Activated naive CD4-positive, alpha-beta T cell treated with anti-CD3 and anti-CD28 coated beads for 36 hours (primary cell): ENCODE measurements around the gene RBFOX1. TPM values are rescaled to one million over a fixed set of nuclear protein-coding genes. Genes with fewer than 3 reads are reported as not detected.

Source experiments
- CTCF ChIA-PET: fragments of 350-600 bp; sonication (Branson Sonifier 250); formaldehyde crosslinking; loops from one replicate; lab custom pipeline; 2021; ENCODE audit warnings: antibody characterized with exemption; lab: Charles Lee
- DNase-seq: peaks from one replicate; pipeline ENCODE4 v3.0.0-alpha.2; 2020
- H3K27ac Mint-ChIP-seq: one replicate; pipeline ENCODE4 v1.8.0; 2021; ENCODE audit warnings: mild to moderate bottlenecking, mixed read lengths
- H3K27me3 Mint-ChIP-seq: one replicate; pipeline ENCODE4 v1.8.0; 2021; ENCODE audit warnings: low read depth, mixed read lengths
- H3K36me3 Mint-ChIP-seq: one replicate; pipeline ENCODE4 v1.8.0; 2021; ENCODE audit warnings: low read depth, mixed read lengths
- H3K4me1 Mint-ChIP-seq: one replicate; pipeline ENCODE4 v1.8.0; 2021; ENCODE audit warnings: low read depth, mixed read lengths
- H3K4me3 Mint-ChIP-seq: one replicate; pipeline ENCODE4 v1.8.0; 2021; ENCODE audit warnings: mild to moderate bottlenecking, moderate library complexity, mixed read lengths
- H3K9me3 Mint-ChIP-seq: one replicate; pipeline ENCODE4 v1.8.0; 2021; ENCODE audit warnings: mixed read lengths
- intact Hi-C: fragments of 100-400 bp; cut with micrococcal nuclease; formaldehyde crosslinking; loops from one replicate; pipeline ENCODE4 v1.15.1; 2023
- total RNA-seq, 2 experiments: library from RNA; stranded (reverse); gene quantifications; one replicate each; pipeline ENCODE4 v1.2.3, GENCODE V29; 2021

Gene RBFOX1
- total RNA-seq, 2 experiments from 2014 or later, result not detected

- no peaks in the 10 kb centered on the region for H3K27me3 Mint-ChIP-seq
Observed at GRCh38 chr16:7506363-7506762, 173.7 kb downstream of the RBFOX1 start.

GRCh38 chr16:7508656-7509055 is 176.0 kb downstream of the RBFOX1 start:
- Mint-ChIP-seq H3K4me3 (no peak overlapping the region), H3K27ac (no peak overlapping the region), H3K4me1 (no peaks in the 10 kb centered on the region), H3K9me3 (peaks cover 8% of the 10 kb centered on the region), H3K27me3 (no peaks in the 10 kb centered on the region), H3K36me3 (no peaks in the 10 kb centered on the region)
- intact Hi-C loops, result no loop called here
- no peak for DNase-seq
- CTCF ChIA-PET, result no interaction called here

More at GRCh38 chr16:7506363-7506762, 173.7 kb downstream of the RBFOX1 start:
- Mint-ChIP-seq H3K27ac (no peak overlapping the region), H3K9me3 (peaks cover 7% of the 10 kb centered on the region), H3K4me1 (no peaks in the 10 kb centered on the region), H3K4me3 (no peak overlapping the region), H3K36me3 (no peaks in the 10 kb centered on the region)
- intact Hi-C loops, result no loop called here
- no peak for DNase-seq
- CTCF ChIA-PET, result no interaction called here

DNA sequence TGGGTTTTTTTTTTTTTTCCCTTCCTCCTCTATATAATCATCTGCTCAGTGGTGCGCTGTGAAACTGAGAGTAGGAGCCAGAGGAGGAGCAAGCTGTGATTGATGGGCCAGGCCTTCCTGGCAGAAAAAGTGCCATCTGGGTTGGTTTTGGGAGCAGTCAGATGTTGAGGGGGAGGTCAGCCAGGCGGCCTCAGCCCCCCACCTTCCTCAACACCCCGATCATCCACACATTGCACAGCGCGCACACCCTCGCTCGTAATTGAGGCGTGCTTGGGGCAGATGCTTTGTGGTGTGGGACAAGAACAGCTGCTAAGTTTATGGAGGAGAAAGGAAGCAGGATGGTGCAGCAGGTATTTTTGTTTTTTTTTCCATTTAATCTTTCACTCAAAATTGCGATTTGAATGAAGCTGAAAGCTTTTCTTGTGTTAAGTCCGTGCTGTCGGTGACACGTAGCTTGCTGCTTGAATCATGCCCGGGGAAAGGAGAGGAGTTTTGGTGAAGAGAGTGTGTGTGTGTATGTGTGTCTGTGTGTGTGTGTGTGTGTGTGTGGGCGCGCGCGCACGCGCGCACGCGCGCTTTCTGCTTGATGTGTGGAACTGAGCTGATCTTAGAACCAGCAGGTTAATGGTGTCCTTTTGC is 177.4 kb downstream of the RBFOX1 start:
- H3K27me3 Mint-ChIP-seq, result no peaks in the 10 kb centered on the region
- DNase-seq, result no peak
- H3K36me3 Mint-ChIP-seq, result no peaks in the 10 kb centered on the region
- no peak overlapping the region for H3K4me3 Mint-ChIP-seq
- intact Hi-C loops, result no loop called here
- H3K9me3 Mint-ChIP-seq, result peaks cover 11% of the 10 kb centered on the region
- no peaks in the 10 kb centered on the region for H3K4me1 Mint-ChIP-seq
- H3K27ac Mint-ChIP-seq, result no peak overlapping the region
- CTCF ChIA-PET, result interaction anchor here (0.6 kb wide), 1 partner anchor 15 kb away, joined by 3 read pairs; no protein-coding TSS in a partner anchor

DNA sequence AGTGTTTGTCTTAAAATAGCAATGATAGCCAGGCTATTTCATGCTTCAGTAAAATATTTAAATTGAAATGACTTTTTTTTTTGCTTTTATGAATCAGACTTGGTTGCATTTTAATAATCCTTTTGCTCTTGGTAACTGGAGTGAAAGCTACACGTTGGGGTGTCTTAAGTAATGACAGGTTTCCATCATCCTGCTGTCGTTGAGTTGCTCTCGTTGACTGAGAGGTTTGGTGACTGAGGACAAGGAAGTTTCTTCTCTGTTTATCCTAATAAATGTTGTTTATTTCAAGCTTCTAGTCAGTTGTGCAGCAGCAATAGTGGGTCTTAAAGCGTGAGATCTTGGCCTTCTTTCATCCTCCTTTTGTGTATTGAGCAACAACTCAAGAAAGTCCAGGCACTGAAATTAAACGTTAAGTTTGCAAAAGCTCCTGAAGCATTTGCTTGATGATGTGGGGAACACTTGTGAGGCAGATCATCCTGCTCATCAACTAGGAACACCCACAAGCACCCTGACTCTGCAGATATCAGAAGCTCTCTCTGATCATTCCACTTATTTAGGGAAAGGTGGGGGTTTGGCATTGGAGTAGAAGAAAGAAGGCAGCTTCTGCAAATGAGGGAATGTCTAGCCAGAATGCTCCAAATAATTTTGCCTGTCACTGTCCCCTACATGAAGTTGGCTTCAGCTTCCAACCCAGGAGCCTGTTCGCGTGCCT is 179.1 kb downstream of the RBFOX1 start:
- Mint-ChIP-seq H3K4me1 (no peaks in the 10 kb centered on the region), H3K27me3 (no peaks in the 10 kb centered on the region), H3K4me3 (no peak overlapping the region), H3K9me3 (peaks cover 11% of the 10 kb centered on the region), H3K27ac (no peak overlapping the region), H3K36me3 (no peaks in the 10 kb centered on the region)
- intact Hi-C loops, result no loop called here
- CTCF ChIA-PET, result no interaction called here
- DNase-seq, result no peak

GRCh38 chr16:7512503-7512902 is 179.9 kb downstream of the RBFOX1 start:
- no peak overlapping the region for H3K4me3 Mint-ChIP-seq
- DNase-seq, result no peak
- no peaks in the 10 kb centered on the region for H3K4me1 Mint-ChIP-seq
- H3K27me3 Mint-ChIP-seq, result no peaks in the 10 kb centered on the region
- CTCF ChIA-PET, result interaction anchor here (0.7 kb wide), 1 partner anchor 692 kb away, joined by 3 read pairs; no protein-coding TSS in a partner anchor
- intact Hi-C loops, result no loop called here
- peaks cover 15% of the 10 kb centered on the region for H3K9me3 Mint-ChIP-seq
- no peak overlapping the region for H3K27ac Mint-ChIP-seq
- no peaks in the 10 kb centered on the region for H3K36me3 Mint-ChIP-seq

GRCh38 chr16:7513429-7513828 is 180.8 kb downstream of the RBFOX1 start:
- no peaks in the 10 kb centered on the region for H3K4me1 Mint-ChIP-seq
- intact Hi-C loops, result no loop called here
- H3K27me3 Mint-ChIP-seq, result no peaks in the 10 kb centered on the region
- peak; percentile 14 for DNase-seq
- H3K36me3 Mint-ChIP-seq, result no peaks in the 10 kb centered on the region
- CTCF ChIA-PET, result no interaction called here
- no peak overlapping the region for H3K4me3 Mint-ChIP-seq
- H3K9me3 Mint-ChIP-seq, result peaks cover 15% of the 10 kb centered on the region
- no peak overlapping the region for H3K27ac Mint-ChIP-seq

DNA sequence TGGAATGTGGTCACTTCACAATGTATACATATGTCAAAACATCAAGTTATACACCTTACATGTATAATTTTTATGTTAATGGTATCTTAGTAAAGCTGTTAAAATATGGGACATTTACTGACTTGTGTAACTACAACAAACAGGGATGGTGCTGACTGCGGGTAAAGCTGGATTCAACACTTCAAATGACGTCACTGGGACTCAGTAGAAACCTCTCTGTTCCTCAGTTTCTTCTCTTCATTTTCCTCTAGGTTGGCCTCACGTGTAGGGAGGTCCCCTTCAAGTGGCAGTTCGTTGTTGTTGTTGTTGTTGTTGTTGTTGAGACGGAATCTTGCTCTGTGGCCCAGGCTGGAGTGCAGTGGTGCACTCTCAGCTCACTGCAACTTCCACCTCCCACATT is 182.9 kb downstream of the RBFOX1 start:
- no peaks in the 10 kb centered on the region for H3K4me1 Mint-ChIP-seq
- H3K9me3 Mint-ChIP-seq, result peaks cover 10% of the 10 kb centered on the region
- intact Hi-C loops, result no loop called here
- H3K4me3 Mint-ChIP-seq, result no peak overlapping the region
- DNase-seq, result no peak
- no peaks in the 10 kb centered on the region for H3K27me3 Mint-ChIP-seq
- CTCF ChIA-PET, result no interaction called here
- no peaks in the 10 kb centered on the region for H3K36me3 Mint-ChIP-seq
- no peak overlapping the region for H3K27ac Mint-ChIP-seq

DNA sequence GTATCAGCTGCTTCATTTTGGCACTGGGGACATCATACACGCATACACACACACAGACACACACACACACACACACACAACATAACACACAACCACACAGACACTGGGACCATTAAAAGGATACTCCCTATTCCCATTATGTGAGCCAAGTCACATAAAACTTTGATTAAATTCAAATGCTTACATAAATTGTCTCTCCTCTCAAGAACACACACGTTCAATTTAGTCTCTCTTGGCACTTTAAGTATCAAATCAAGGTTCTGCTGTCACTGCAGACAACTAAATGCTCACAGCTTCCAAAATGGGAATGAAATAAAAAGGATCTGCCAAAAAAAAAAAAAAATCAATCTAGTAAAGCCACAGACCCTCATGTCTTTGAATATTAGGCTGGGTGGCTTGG is 184.9 kb downstream of the RBFOX1 start:
- no peak for DNase-seq
- Mint-ChIP-seq H3K27me3 (no peaks in the 10 kb centered on the region), H3K36me3 (no peaks in the 10 kb centered on the region), H3K9me3 (peaks cover 8% of the 10 kb centered on the region), H3K4me3 (no peak overlapping the region), H3K27ac (no peak overlapping the region), H3K4me1 (no peaks in the 10 kb centered on the region)
- CTCF ChIA-PET, result interaction anchor here (0.6 kb wide), 1 partner anchor 1142 kb away, joined by 3 read pairs; no protein-coding TSS in a partner anchor
- intact Hi-C loops, result no loop called here

- peaks cover 8% of the 10 kb centered on the region for H3K9me3 Mint-ChIP-seq
- intact Hi-C loops, result no loop called here
- no peaks in the 10 kb centered on the region for H3K27me3 Mint-ChIP-seq
- H3K4me3 Mint-ChIP-seq, result no peak overlapping the region
- H3K4me1 Mint-ChIP-seq, result no peaks in the 10 kb centered on the region
- H3K36me3 Mint-ChIP-seq, result no peaks in the 10 kb centered on the region
- CTCF ChIA-PET, result interaction anchor here (0.6 kb wide), 1 partner anchor 1142 kb away, joined by 3 read pairs; no protein-coding TSS in a partner anchor
- no peak for DNase-seq
- H3K27ac Mint-ChIP-seq, result no peak overlapping the region
Observed at GRCh38 chr16:7518158-7518557, 185.5 kb downstream of the RBFOX1 start.

GRCh38 chr16:7521834-7522233 is 189.2 kb downstream of the RBFOX1 start:
- no peaks in the 10 kb centered on the region for H3K27me3 Mint-ChIP-seq
- H3K9me3 Mint-ChIP-seq, result peaks cover 9% of the 10 kb centered on the region
- intact Hi-C loops, result no loop called here
- no peaks in the 10 kb centered on the region for H3K4me1 Mint-ChIP-seq
- no peak overlapping the region for H3K4me3 Mint-ChIP-seq
- H3K36me3 Mint-ChIP-seq, result no peaks in the 10 kb centered on the region
- CTCF ChIA-PET, result no interaction called here
- DNase-seq, result no peak
- no peak overlapping the region for H3K27ac Mint-ChIP-seq

DNA sequence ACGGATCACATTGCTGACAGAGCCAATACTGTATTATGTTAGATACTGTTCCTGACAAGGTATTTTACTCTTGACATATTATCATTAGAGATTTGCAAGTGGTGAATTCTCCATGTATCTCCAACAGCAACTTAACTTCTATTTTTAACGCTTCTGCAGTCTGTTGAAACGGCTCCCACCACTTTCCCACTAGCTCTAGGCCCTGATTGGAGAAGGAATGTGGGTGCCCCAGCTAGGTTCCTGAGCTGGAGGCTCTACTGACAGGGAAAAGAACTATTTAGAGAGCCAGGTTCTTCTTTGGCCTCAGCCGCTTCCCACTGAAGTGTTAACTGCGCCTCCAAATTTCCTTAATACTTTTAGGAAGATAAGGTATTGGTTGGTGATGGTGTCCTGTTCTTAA is 191.8 kb downstream of the RBFOX1 start:
- no peak for DNase-seq
- no peak overlapping the region for H3K4me3 Mint-ChIP-seq
- no peaks in the 10 kb centered on the region for H3K4me1 Mint-ChIP-seq
- CTCF ChIA-PET, result no interaction called here
- intact Hi-C loops, result no loop called here
- peaks cover 5% of the 10 kb centered on the region for H3K9me3 Mint-ChIP-seq
- H3K27ac Mint-ChIP-seq, result no peak overlapping the region
- no peaks in the 10 kb centered on the region for H3K27me3 Mint-ChIP-seq
- no peaks in the 10 kb centered on the region for H3K36me3 Mint-ChIP-seq

GRCh38 chr16:7526736-7527135 is 194.1 kb downstream of the RBFOX1 start:
- Mint-ChIP-seq H3K4me1 (no peaks in the 10 kb centered on the region), H3K27me3 (no peaks in the 10 kb centered on the region), H3K27ac (no peak overlapping the region), H3K36me3 (no peaks in the 10 kb centered on the region), H3K4me3 (no peak overlapping the region), H3K9me3 (peaks cover 7% of the 10 kb centered on the region)
- DNase-seq, result no peak
- intact Hi-C loops, result no loop called here
- CTCF ChIA-PET, result no interaction called here

DNA sequence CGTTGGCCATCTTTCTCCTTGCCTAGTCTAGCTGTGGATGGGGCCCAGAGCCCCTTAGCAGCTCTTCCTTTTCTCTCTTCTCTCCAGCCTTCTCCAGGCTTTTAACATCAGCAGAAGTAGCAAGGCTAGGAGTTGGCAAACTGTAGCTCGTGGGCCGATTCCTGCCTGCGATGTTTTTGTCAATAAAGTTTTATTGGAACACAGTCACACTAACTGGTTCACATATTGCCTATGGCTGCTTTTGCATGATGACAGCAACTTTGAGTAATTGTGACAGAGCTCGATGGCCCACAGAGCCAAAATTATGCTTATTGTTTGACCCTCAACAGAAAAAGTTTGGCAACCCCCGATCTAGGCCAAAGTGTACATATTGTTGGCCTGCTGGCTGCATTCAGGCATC is 199.9 kb downstream of the RBFOX1 start:
- Mint-ChIP-seq H3K9me3 (peaks cover 7% of the 10 kb centered on the region), H3K27ac (no peak overlapping the region), H3K4me3 (no peak overlapping the region), H3K4me1 (no peaks in the 10 kb centered on the region), H3K27me3 (no peaks in the 10 kb centered on the region), H3K36me3 (no peaks in the 10 kb centered on the region)
- intact Hi-C loops, result no loop called here
- no peak for DNase-seq
- CTCF ChIA-PET, result no interaction called here
